Measurements from ENCODE around the gene DDX1.

DDX1 gene

GRCh38 chr2:15615301-15615920 lies 23.7 kb downstream of the DDX1 start:
- H3K27ac ChIP-seq = no peak overlapping the region
- no peak for TF ChIP-seq CTCF (conservative IDR thresholded peaks at IDR 0.05)

- TF ChIP-seq CTCF (conservative IDR thresholded peaks at IDR 0.05) = no peak
- no peak overlapping the region for H3K27ac ChIP-seq
Observed at GRCh38 chr2:15616429-15616828, 24.8 kb downstream of the DDX1 start.

GRCh38 chr2:15616850-15617777 lies 25.4 kb downstream of the DDX1 start:
- no peak for TF ChIP-seq CTCF (conservative IDR thresholded peaks at IDR 0.05)
- H3K27ac ChIP-seq = no peak overlapping the region

DNA sequence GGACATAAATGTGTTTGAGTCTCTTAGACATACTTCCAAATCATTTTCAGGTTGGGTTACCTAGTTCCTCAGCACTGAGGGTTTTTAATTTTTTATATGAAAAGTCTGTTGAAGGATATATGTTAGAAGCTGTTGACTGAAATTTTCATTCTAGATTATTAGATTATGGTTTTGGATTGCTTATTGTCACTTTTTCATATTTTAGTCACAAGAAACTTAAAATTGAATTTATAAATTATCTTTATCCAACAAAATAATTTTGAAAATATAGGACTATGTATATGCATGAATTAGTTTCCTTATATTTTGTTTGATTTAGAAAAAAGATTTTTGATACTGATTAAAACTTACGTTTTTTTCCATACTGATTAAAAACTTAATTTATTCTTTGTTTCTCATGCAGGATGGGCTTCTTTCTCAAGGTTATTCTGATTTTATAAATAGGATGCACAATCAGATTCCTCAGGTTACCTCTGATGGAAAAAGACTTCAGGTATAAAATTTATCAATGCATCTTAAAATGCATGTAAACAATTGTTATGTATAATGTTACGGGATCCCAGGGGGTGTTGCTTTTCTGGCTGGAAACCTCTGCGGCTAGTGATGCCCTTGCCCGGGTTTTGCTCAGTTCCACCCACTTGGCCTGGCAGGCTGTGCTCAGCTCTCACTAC lies 26.2 kb downstream of the DDX1 start:
- no peak overlapping the region for H3K27ac ChIP-seq
- no peak for TF ChIP-seq CTCF (conservative IDR thresholded peaks at IDR 0.05)

DNA sequence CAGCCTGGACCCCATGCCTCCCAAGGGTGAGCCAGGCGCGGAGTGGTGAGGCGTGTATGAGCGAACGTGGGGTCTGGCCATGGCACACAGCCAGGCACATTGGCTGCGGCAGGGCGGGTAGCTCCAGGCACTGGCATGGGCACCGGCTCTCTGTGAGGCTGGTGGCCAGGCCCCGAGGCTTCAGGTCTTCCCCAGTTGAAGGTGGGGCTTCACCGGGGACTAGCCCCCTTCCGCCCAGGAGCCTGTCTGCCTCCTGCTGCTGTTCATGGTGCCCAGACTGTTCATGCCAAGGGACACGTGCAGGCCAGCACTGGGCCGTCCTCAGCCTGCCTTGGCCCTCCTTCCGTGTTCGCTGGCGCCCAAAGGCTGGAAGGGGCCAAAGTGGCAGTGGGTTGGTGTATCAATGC lies 26.8 kb downstream of the DDX1 start:
- TF ChIP-seq CTCF (conservative IDR thresholded peaks at IDR 0.05) = no peak
- H3K27ac ChIP-seq = no peak overlapping the region

DNA sequence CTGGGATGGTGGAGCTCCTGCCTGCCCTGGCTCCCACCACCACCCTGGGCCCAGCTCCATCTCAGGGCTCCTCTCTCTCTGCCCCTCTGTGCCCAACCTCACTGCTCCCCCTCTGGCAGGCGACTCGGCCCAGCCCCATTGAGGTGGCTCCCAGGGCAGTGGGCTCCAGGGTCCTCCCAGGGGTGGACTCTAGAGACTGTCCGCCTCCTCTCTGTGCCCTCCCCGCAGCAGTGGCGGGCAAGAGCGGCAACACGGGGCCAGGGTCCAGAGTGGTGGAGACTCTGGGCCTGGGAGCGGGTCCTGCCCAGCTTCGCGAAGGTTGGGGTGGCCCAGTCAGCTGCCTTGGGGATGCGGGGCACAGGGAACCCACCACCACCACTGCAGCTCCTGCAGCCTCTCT lies 27.4 kb downstream of the DDX1 start:
- no peak for TF ChIP-seq CTCF (conservative IDR thresholded peaks at IDR 0.05)
- no peak overlapping the region for H3K27ac ChIP-seq

DNA sequence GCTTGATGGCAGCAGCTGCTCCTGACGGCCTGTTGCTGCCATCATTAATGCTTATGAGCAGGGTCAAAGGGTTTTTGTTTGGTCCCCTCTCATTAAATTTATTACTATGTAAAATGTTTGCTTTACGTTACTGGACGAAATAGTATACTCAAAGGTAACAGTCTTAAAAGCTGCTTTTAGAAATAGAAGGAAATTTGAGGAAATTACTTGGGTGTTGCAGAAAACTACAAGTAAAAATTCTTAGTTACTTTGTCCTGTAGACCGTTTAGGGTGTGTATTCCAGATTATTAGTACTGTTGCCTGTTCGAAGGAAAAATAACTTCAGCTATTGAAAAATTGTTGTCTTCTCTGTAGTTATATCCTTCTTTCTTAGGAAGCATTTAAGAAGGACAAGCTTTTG lies 27.8 kb downstream of the DDX1 start:
- H3K27ac ChIP-seq = no peak overlapping the region
- no peak for TF ChIP-seq CTCF (conservative IDR thresholded peaks at IDR 0.05)

All from VCaP (cell line).